PC-3 (cell line): ENCODE results near the gene PIAS3. TPM values are rescaled to one million over a fixed set of nuclear protein-coding genes. Genes with fewer than 3 reads are reported as not detected.

ENCODE experiments used
- ATAC-seq: fragments of 200-7000 bp; cut with Tn5 transposase; 2 replicates; pipeline ENCODE4 v1.9.1; 2020; ENCODE audit warnings: mild to moderate bottlenecking, moderate library complexity
- BruUV-seq: library from RNA; stranded (reverse); fragments of 400-500 nt; replicated peaks from 2 replicates; lab custom pipeline; 2021; lab: Mats Ljungman, UMichigan
- CTCF ChIA-PET: fragments of 300-600 bp; sonication (Branson Sonifier 250); formaldehyde crosslinking; loops from one replicate; lab custom pipeline; 2022; ENCODE audit warnings: antibody characterized with exemption; lab: Charles Lee
- POLR2A ChIA-PET: fragments of 300-600 bp; sonication (Branson Sonifier 250); formaldehyde crosslinking; loops from one replicate; lab custom pipeline; 2022; ENCODE audit warnings: antibody characterized with exemption; ENCODE audit not compliant: unreplicated experiment; lab: Charles Lee
- DNase-seq: peaks from one replicate; pipeline ENCODE4 v3.0.0-alpha.2; 2015
- H2AFZ ChIP-seq: fragments of 300-600 bp; sonication (generic); 2 replicates; pipeline ENCODE4 v1.6.0; 2016; ENCODE audit warnings: antibody characterized with exemption, low read length
- H3F3A ChIP-seq: fragments of 300-600 bp; sonication (generic); one replicate; pipeline ENCODE4 v1.6.0; 2017; ENCODE audit warnings: antibody characterized with exemption, low read length, control low read depth, mild to moderate bottlenecking; ENCODE audit not compliant: unreplicated experiment
- H3K27ac ChIP-seq: fragments of 300-600 bp; sonication (generic); 2 replicates; pipeline ENCODE4 v1.5.1; 2016; ENCODE audit warnings: mild to moderate bottlenecking, low read length
- H3K27me3 ChIP-seq: fragments of 300-600 bp; sonication (generic); 2 replicates; pipeline ENCODE4 v1.6.1; 2016; ENCODE audit warnings: low read length, mixed read lengths
- H3K36me3 ChIP-seq: fragments of 300-600 bp; sonication (generic); 2 replicates; pipeline ENCODE4 v1.6.1; 2016; ENCODE audit warnings: low read depth, mixed run types, low read length, mixed read lengths
- H3K4me1 ChIP-seq: fragments of 300-600 bp; sonication (generic); 2 replicates; pipeline ENCODE4 v1.5.1; 2016; ENCODE audit warnings: low read length; ENCODE audit not compliant: insufficient read depth
- H3K4me2 ChIP-seq: fragments of 300-600 bp; sonication (generic); 2 replicates; pipeline ENCODE4 v1.6.0; 2016; ENCODE audit warnings: low read length
- H3K4me3 ChIP-seq: fragments of 300-600 bp; sonication (generic); 2 replicates; pipeline ENCODE4 v1.5.1; 2016; ENCODE audit warnings: mild to moderate bottlenecking, low read length, mixed read lengths
- H3K79me2 ChIP-seq: fragments of 300-600 bp; sonication (generic); 2 replicates; pipeline ENCODE4 v1.6.1; 2017; ENCODE audit warnings: low read length, mixed read lengths
- H3K9ac ChIP-seq: fragments of 300-600 bp; sonication (generic); 2 replicates; pipeline ENCODE4 v1.6.0; 2016; ENCODE audit warnings: mild to moderate bottlenecking, low read length
- H3K9me2 ChIP-seq: fragments of 300-600 bp; sonication (generic); replicated peaks from 2 replicates; pipeline ENCODE4 v1.6.1; 2016; ENCODE audit warnings: mixed run types, low read length, mixed read lengths
- H3K9me3 ChIP-seq: fragments of 300-600 bp; sonication (generic); 2 replicates; pipeline ENCODE4 v1.6.1; 2016; ENCODE audit warnings: low read length, mixed read lengths
- H4K20me1 ChIP-seq: fragments of 300-600 bp; sonication (generic); 2 replicates; pipeline ENCODE4 v1.6.1; 2016; ENCODE audit warnings: low read length, mixed read lengths
- EZH2 ChIP-seq: fragments of 300-600 bp; sonication (generic); IDR thresholded peaks from one replicate; pipeline ENCODE4 v1.6.1; 2017; ENCODE audit warnings: antibody characterized with exemption, mild to moderate bottlenecking, low read length; ENCODE audit not compliant: unreplicated experiment
- EZH2phosphoT487 ChIP-seq: fragments of 300-600 bp; sonication (generic); IDR thresholded peaks from 2 replicates; pipeline ENCODE4 v1.6.1; 2018; ENCODE audit warnings: mild to moderate bottlenecking, antibody characterized with exemption, low read length, borderline replicate concordance
- intact Hi-C: fragments of 100-400 bp; cut with micrococcal nuclease; formaldehyde crosslinking; loops from 2 replicates; pipeline ENCODE4 v1.9.0; 2023
- total RNA-seq: library from RNA; depleted of rRNA; stranded (reverse); fragments of >200 nt; gene quantifications from 2 replicates; pipeline ENCODE4 v1.2.3, GENCODE V29; 2014
- TF ChIP-seq, protein P1 (sequence below): fragments of 300-600 bp; sonication (generic); conservative IDR thresholded peaks from 2 replicates; pipeline ENCODE4 v1.5.1; 2017; ENCODE audit warnings: antibody characterized with exemption, low read depth, mild to moderate bottlenecking, low read length

The PIAS3 gene
- total RNA-seq, 1 experiment from 2014 or later = 25.2 TPM

- BruUV-seq = no TSS peak
- intact Hi-C loops = loop anchor here (10.0 kb wide), 1 partner anchor 50 kb away; no protein-coding TSS in a partner anchor
- H3K36me3 ChIP-seq = no peaks in the 10 kb centered on the region
- H3F3A ChIP-seq = no peaks in the 10 kb centered on the region
- ATAC-seq = no peak
- peaks cover 26% of the 10 kb centered on the region for H3K4me1 ChIP-seq
- no peaks in the 10 kb centered on the region for H3K9me3 ChIP-seq
- ChIA-PET CTCF (interaction anchor here (0.5 kb wide), 1 partner anchor 23 kb away, joined by 3 read pairs; no protein-coding TSS in a partner anchor), POLR2A (no interaction called here)
- no peaks in the 10 kb centered on the region for H4K20me1 ChIP-seq
- TF ChIP-seq EZH2phosphoT487 (no peak), EZH2 (no peak)
- TF ChIP-seq, protein P1, sequence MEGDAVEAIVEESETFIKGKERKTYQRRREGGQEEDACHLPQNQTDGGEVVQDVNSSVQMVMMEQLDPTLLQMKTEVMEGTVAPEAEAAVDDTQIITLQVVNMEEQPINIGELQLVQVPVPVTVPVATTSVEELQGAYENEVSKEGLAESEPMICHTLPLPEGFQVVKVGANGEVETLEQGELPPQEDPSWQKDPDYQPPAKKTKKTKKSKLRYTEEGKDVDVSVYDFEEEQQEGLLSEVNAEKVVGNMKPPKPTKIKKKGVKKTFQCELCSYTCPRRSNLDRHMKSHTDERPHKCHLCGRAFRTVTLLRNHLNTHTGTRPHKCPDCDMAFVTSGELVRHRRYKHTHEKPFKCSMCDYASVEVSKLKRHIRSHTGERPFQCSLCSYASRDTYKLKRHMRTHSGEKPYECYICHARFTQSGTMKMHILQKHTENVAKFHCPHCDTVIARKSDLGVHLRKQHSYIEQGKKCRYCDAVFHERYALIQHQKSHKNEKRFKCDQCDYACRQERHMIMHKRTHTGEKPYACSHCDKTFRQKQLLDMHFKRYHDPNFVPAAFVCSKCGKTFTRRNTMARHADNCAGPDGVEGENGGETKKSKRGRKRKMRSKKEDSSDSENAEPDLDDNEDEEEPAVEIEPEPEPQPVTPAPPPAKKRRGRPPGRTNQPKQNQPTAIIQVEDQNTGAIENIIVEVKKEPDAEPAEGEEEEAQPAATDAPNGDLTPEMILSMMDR = no peak
- H3K4me2 ChIP-seq = no peak overlapping the region
- DNase-seq = no peak
- H3K9ac ChIP-seq = no peak overlapping the region
- no peak overlapping the region for H3K4me3 ChIP-seq
- H3K27ac ChIP-seq = no peak overlapping the region
- H2AFZ ChIP-seq = no peak overlapping the region
- no peaks in the 10 kb centered on the region for H3K9me2 ChIP-seq
- no peaks in the 10 kb centered on the region for H3K27me3 ChIP-seq
- peaks cover 84% of the 10 kb centered on the region for H3K79me2 ChIP-seq
These were observed 53.8 kb downstream of the PIAS3 start for GRCh38 chr1:145805057-145805456.

GRCh38 chr1:145804235-145805045, 54.4 kb downstream of the PIAS3 start:
- Histone ChIP-seq H3K4me2 (no peak overlapping the region), H3K27ac (peak overlapping the region; percentile 59), H3K9me3 (no peaks in the 10 kb centered on the region), H3K79me2 (peaks cover 86% of the 10 kb centered on the region), H3K4me3 (no peak overlapping the region), H3K9ac (no peak overlapping the region), H3K4me1 (peaks cover 26% of the 10 kb centered on the region), H4K20me1 (no peaks in the 10 kb centered on the region), H3K36me3 (no peaks in the 10 kb centered on the region), H2AFZ (no peak overlapping the region), H3K27me3 (no peaks in the 10 kb centered on the region), H3F3A (no peaks in the 10 kb centered on the region), H3K9me2 (no peaks in the 10 kb centered on the region)
- intact Hi-C loops = loop anchor here (10.0 kb wide), 1 partner anchor 50 kb away; no protein-coding TSS in a partner anchor
- ATAC-seq (no peak; the same call in 1 of the 2 replicates), DNase-seq (no peak)
- TF ChIP-seq, protein P1 = no peak
- TF ChIP-seq EZH2phosphoT487 (no peak), EZH2 (no peak)
- ChIA-PET CTCF (interaction anchor here (0.5 kb wide), 1 partner anchor 22 kb away, joined by 3 read pairs; no protein-coding TSS in a partner anchor), POLR2A (interaction anchor here (0.5 to 0.6 kb wide), 2 partner anchors 19 to 339 kb away, joined by 4 to 6 read pairs; partner anchors contain the start of gene RNF115)
- BruUV-seq = no TSS peak

GRCh38 chr1:145799806-145800205, 59.1 kb downstream of the PIAS3 start:
- no peak for TF ChIP-seq EZH2phosphoT487
- TF ChIP-seq, protein P1 = no peak
- peaks cover 19% of the 10 kb centered on the region for H3K9me3 ChIP-seq
- DNase-seq (no peak), ATAC-seq (no peak)
- no peak overlapping the region for H3K27ac ChIP-seq
- peaks cover 65% of the 10 kb centered on the region for H3K79me2 ChIP-seq
- H4K20me1 ChIP-seq = no peaks in the 10 kb centered on the region
- H3K4me1 ChIP-seq = peaks cover 26% of the 10 kb centered on the region
- CTCF ChIA-PET = no interaction called here
- H3K4me2 ChIP-seq = no peak overlapping the region
- H3F3A ChIP-seq = no peaks in the 10 kb centered on the region
- no peak overlapping the region for H3K4me3 ChIP-seq
- no peaks in the 10 kb centered on the region for H3K27me3 ChIP-seq
- no peak overlapping the region for H3K9ac ChIP-seq
- intact Hi-C loops = loop anchor here (10.0 kb wide), 1 partner anchor 45 kb away; no protein-coding TSS in a partner anchor
- H3K9me2 ChIP-seq = no peaks in the 10 kb centered on the region
- POLR2A ChIA-PET = no interaction called here
- no peak overlapping the region for H2AFZ ChIP-seq
- no TSS peak for BruUV-seq
- peaks cover 27% of the 10 kb centered on the region for H3K36me3 ChIP-seq
